H1 (cell line): Measurements from ENCODE around the gene DNAAF8. TPM values are rescaled to one million over a fixed set of nuclear protein-coding genes. Genes with fewer than 3 reads are reported as not detected.

Source experiments
- CEBPB ChIP-seq: IDR thresholded peaks from 2 replicates; pipeline ENCODE4 v1.6.1; 2012; ENCODE audit warnings: low read depth, low read length
- SIX5 ChIP-seq: IDR thresholded peaks from 2 replicates; pipeline ENCODE4 v1.6.1; 2011; ENCODE audit warnings: mild to moderate bottlenecking, low read depth, low read length
- polyA plus RNA-seq, 7 experiments: library from polyadenylated mRNA; depleted of rRNA in 3 of 7; stranded (reverse) in 5 of 7; unstranded in 2 of 7; fragments of >200 nt in 5 of 7; fragments of 200-250 nt in 2 of 7; gene quantifications; 1 replicate in 5 of 7; 2 replicates in 1 of 7; 4 replicates in 1 of 7; pipeline versions ENCODE4 v1.2.1 to v1.2.3, GENCODE V29; 2011 to 2013; ENCODE audit warnings: missing spikeins in 2 of 7, mixed read lengths in 2 of 7
- total RNA-seq: library from RNA; stranded (reverse); fragmentation: NEBNext Ultra II Directional; extraction: Animal tissue kit (Norgen Biotek cat#: 25700); gene quantifications from 2 replicates; pipeline ENCODE4 v1.2.1, GENCODE V29; 2021
- TF ChIP-seq, protein P1 (sequence below): fragments of 300-600 bp; sonication (generic); IDR thresholded peaks from 2 replicates; pipeline ENCODE4 v1.7.1; 2012; ENCODE audit warnings: low read length, moderate library complexity, mild to moderate bottlenecking, inconsistent platforms; ENCODE audit not compliant: insufficient replicate concordance

The DNAAF8 gene
- total and polyA plus RNA-seq, 2 of the 8 experiments (the other 6 are each of a cell fraction or from before 2014, with no cell fraction given) = 0.39 TPM; not detected in 1

DNA sequence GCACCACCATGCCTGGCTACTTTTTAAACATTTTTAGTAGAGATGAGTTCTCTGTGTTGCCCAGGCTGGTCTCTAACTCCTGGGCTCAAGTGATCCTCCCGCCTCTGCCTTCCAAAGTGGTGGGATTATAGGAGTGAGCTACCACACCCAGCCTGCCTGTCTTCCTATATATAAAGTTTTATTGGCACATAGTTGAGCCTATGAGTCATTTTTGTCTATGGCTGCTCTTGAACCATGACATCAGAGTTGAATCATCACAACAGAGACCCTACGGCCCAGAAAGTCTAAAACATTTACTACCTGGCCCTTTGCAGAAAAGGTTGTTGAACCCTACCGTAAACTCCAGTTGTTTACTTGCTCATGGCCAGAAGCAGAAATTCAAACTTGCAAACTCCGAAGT lies 45.9 kb downstream of the DNAAF8 start (continued):
- TF ChIP-seq, protein P1, sequence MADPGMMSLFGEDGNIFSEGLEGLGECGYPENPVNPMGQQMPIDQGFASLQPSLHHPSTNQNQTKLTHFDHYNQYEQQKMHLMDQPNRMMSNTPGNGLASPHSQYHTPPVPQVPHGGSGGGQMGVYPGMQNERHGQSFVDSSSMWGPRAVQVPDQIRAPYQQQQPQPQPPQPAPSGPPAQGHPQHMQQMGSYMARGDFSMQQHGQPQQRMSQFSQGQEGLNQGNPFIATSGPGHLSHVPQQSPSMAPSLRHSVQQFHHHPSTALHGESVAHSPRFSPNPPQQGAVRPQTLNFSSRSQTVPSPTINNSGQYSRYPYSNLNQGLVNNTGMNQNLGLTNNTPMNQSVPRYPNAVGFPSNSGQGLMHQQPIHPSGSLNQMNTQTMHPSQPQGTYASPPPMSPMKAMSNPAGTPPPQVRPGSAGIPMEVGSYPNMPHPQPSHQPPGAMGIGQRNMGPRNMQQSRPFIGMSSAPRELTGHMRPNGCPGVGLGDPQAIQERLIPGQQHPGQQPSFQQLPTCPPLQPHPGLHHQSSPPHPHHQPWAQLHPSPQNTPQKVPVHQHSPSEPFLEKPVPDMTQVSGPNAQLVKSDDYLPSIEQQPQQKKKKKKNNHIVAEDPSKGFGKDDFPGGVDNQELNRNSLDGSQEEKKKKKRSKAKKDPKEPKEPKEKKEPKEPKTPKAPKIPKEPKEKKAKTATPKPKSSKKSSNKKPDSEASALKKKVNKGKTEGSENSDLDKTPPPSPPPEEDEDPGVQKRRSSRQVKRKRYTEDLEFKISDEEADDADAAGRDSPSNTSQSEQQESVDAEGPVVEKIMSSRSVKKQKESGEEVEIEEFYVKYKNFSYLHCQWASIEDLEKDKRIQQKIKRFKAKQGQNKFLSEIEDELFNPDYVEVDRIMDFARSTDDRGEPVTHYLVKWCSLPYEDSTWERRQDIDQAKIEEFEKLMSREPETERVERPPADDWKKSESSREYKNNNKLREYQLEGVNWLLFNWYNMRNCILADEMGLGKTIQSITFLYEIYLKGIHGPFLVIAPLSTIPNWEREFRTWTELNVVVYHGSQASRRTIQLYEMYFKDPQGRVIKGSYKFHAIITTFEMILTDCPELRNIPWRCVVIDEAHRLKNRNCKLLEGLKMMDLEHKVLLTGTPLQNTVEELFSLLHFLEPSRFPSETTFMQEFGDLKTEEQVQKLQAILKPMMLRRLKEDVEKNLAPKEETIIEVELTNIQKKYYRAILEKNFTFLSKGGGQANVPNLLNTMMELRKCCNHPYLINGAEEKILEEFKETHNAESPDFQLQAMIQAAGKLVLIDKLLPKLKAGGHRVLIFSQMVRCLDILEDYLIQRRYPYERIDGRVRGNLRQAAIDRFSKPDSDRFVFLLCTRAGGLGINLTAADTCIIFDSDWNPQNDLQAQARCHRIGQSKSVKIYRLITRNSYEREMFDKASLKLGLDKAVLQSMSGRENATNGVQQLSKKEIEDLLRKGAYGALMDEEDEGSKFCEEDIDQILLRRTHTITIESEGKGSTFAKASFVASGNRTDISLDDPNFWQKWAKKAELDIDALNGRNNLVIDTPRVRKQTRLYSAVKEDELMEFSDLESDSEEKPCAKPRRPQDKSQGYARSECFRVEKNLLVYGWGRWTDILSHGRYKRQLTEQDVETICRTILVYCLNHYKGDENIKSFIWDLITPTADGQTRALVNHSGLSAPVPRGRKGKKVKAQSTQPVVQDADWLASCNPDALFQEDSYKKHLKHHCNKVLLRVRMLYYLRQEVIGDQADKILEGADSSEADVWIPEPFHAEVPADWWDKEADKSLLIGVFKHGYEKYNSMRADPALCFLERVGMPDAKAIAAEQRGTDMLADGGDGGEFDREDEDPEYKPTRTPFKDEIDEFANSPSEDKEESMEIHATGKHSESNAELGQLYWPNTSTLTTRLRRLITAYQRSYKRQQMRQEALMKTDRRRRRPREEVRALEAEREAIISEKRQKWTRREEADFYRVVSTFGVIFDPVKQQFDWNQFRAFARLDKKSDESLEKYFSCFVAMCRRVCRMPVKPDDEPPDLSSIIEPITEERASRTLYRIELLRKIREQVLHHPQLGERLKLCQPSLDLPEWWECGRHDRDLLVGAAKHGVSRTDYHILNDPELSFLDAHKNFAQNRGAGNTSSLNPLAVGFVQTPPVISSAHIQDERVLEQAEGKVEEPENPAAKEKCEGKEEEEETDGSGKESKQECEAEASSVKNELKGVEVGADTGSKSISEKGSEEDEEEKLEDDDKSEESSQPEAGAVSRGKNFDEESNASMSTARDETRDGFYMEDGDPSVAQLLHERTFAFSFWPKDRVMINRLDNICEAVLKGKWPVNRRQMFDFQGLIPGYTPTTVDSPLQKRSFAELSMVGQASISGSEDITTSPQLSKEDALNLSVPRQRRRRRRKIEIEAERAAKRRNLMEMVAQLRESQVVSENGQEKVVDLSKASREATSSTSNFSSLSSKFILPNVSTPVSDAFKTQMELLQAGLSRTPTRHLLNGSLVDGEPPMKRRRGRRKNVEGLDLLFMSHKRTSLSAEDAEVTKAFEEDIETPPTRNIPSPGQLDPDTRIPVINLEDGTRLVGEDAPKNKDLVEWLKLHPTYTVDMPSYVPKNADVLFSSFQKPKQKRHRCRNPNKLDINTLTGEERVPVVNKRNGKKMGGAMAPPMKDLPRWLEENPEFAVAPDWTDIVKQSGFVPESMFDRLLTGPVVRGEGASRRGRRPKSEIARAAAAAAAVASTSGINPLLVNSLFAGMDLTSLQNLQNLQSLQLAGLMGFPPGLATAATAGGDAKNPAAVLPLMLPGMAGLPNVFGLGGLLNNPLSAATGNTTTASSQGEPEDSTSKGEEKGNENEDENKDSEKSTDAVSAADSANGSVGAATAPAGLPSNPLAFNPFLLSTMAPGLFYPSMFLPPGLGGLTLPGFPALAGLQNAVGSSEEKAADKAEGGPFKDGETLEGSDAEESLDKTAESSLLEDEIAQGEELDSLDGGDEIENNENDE = no peak
- TF ChIP-seq CEBPB (no peak), SIX5 (no peak)
